HL-60/S4 treated with retinoic acid at 250 ng/mL for 4 days and 3 days (cell line): ENCODE data around the gene COL23A1.

Experiments used
- in situ Hi-C: fragments of 300-500 bp; cut with MboI; formaldehyde crosslinking; loops from 2 replicates; pipeline ENCODE4 v1.7.0; 2022; ENCODE audit warnings: low sequenced_read_pairs

COL23A1 gene

DNA sequence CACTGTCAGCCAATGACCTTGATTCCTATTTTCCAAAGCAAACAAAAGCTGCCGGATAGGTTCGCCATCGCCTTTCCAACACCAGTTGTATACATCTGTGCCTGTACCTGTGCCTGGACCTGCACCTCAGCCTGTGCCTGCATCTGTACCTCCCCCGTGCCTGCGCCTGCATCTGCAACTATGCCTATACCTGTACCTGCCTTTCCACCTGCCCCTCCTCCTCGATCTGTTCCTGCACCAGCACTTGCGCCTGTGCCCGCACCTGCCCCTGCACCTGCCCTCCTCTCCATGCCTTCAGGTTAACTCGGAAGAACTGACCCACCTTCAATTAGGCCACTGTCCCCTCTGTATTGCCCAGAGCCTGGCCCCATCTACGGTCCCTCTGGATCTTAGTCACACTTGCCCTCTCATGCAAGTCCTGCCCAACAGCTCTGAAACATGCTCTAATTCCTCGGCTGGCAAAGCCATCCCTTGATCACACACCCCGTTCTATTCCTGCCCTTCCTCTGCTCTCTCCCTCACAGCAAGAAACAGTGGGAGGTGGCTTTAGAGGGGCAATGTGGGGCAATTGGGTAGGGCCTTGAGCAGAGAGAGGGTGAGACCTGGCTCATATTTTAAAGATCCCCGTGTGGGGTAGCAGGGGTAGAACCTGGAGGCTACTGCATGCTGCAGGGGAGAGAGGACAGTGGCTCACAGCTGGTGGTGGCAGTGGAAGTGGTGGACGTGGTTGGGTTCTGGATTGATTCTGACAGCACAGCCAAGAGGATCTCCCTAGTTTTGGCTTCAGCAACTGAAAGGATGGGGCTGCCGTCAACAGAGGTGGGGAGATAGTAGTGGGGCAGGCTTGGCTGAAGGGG is 298.0 kb downstream of the COL23A1 start:
- in situ Hi-C loops: no loop called here

DNA sequence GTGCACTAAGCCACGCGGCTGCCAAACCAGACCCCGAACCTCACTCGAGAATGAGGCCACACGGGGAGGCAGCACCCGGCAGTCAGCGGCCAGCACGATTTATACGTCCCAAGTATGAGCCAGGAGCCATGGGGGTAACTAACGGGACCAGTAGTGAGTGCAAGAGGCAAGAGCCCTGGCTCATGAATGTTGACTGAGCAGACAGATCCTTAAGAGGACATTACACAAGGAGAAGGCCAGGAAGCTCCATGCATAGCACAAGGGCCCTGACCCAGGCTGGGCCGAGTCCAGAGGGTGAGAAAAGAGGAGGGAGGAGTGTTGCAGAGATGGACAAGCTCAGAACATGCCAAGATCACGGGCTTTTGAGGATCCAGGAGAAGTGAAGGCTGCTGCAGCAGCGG is 299.0 kb downstream of the COL23A1 start:
- in situ Hi-C loops: no loop called here

DNA sequence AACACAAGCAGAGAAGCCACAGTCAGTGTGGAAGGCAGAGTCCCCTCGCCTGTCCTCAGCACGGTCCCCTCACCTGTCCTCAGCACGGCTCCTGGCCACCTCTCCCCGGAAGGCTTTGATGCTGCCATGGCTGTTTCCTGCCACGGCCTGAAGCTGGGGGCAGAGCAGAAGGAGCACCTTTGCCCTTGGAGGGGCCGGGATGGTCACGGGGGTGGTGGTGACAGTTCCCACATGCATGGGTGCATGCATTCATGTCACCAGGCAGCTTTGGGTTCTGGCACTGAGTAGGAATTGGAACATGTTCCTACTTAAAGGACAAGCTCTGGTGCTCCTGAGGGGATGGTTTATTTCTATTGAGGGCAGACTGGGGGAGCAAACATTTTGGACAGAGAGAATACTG is 299.8 kb downstream of the COL23A1 start:
- in situ Hi-C loops: no loop called here

DNA sequence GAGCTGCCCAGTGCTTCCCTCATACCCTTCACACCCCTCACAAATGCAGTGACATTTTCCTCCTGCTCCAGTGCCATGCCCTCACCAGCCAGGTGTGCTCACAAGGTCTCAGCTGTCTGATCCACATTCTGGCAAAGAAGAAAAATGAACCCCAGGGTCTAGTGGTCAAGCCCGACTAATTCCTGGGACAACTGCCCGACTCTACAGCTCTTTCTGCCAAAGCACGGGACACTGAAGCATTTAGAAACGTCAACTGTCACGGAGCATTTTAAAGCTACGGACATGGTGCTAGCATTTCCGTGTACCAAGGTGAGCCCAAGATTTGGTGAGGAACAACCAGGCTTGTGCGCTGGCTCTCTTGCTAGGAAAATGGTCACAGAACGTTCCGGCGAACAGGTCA is 300.8 kb downstream of the COL23A1 start:
- in situ Hi-C loops: loop anchor here (10.0 kb wide), 1 partner anchor 305 kb away; the partner anchor contains the start of gene COL23A1

DNA sequence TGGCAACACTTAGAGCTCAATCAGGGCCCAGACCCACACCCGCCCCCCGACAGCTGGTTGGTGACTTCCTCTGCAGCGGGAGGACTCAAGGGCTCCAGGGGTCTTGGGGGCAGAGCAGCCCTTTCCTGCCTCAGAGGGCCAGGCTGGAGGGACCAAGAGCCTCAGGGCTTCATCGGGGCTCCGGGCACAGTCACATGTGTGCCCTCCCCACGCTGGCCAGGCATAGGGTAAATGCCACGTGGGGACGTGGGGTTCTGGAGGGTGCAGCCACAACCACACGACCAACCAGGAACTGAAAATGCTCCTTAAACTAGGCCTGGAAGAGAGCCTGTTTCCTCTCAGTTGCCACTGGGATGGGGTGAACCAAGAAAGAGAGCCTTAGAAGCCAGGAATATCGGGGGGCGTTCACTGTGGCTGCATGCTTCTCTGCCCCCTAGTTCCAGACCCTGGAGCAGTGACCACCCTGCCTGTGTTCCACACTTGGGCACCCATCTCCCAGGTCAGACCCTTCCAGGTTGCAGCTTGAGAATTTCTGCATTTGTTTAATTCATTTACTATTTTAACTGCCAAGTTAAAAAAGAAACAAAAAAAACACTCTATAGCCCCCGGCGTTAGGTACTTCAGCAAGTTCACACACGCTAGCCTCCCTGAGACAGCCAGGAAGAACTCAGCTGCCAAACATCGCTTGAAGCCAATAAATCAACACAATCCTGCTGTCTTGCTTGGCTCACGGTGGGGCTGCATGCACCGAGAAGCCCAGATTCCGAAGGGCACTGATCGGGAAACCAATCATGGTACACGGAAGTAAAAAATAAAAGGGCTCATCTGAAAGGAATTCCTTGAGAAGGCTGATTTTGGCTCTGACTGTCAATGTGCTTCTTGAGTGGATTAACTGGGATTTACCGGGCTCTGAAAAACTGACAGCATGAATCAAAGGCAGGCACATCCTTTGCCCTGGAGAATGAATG is 301.5 kb downstream of the COL23A1 start:
- in situ Hi-C loops: loop anchor here (10.0 kb wide), 1 partner anchor 306 kb away; the partner anchor contains the start of gene COL23A1

DNA sequence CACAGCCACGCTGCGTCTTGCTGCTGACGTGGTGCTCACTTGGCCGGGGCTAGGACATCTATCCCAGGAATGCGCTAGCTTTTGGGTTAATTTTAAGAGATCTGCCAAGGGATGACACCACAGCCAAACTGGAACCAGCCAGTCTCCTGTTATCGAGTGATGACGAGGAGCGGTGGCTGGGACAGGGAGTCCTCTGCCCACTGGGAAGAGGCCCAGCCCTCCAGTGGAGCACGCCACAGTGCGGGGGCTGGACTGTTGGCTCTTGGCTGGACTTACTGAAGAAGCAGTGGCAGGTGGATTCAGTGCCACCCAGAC is 302.4 kb downstream of the COL23A1 start:
- in situ Hi-C loops: loop anchor here (10.0 kb wide), 1 partner anchor 307 kb away; the partner anchor contains the start of gene COL23A1

DNA sequence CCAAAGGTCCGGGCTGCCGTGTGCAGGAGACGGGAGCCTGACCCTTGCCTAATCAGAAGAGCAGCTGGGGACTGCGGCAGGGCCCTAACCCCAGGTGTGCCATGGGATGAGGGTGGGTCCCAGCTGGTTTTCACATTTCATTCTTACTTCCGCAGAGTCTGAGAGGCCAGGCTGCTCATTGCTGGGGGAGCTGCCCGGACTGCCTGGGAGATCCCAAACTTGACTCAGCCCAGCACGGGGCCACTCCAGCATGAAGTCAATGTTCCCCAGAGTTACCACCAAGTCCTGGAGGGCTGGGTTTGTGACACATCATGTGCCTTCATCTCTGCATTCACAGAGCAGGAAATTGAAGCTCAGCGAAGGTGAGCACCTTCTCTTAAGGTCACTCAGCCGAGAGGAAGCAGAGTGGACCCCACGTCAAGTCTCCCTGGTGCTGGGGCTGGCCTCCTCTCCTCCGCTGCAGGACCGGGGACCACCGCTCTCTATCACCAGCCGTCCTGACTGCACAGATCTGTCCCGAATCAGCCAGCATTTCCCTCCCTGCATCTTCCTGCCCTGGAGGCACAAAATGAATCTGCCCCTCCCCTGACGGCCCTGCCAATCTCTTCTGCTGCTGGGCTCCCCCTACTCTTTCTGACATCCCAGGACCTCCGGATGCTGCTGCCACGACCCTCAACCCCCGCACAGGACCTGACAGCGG is 303.0 kb downstream of the COL23A1 start:
- in situ Hi-C loops: loop anchor here (10.0 kb wide), 1 partner anchor 308 kb away; the partner anchor contains the start of gene COL23A1

DNA sequence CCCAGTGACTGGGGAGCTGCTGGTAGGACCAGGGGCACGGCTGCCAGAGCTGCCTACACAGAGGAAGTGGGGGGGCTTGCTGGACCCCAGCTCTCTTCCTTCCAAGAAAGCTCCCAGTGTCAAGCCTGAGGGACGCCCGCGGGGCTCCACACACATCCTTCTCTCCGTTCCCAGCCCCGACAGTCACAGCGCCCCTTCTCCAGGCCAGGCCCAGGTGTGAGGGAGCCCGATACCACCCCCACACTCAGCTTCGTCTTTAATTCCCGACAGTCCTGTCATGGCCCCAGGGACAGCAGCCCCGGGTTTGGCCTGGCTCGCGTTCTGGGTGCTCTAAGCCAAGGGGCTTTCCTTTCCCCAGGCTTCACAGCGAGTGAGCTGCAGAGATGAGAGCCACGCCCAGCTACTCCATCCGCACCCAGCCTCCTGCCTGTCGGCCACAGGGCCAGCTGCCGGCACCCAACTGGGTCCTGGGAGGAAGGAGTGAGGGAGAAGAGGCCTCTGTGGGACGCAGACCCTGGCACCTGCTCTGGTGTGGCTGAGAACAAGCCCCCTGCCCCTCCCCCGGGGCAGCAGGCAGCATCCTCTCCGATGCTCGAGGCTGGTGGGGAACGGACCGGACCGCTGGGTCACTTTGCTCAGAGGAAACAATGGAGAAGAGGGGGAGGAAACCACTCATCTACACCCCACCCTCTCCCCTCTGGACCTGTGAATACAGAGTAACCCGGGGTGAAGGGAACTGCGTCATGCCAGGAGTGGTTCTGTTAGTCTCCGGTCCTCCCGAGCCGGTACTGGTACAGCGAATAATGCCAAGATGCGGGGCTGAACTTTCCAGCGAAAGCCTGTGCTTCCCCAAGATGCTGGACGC is 303.7 kb downstream of the COL23A1 start:
- in situ Hi-C loops: loop anchor here (10.0 kb wide), 1 partner anchor 308 kb away; the partner anchor contains the start of gene COL23A1

DNA sequence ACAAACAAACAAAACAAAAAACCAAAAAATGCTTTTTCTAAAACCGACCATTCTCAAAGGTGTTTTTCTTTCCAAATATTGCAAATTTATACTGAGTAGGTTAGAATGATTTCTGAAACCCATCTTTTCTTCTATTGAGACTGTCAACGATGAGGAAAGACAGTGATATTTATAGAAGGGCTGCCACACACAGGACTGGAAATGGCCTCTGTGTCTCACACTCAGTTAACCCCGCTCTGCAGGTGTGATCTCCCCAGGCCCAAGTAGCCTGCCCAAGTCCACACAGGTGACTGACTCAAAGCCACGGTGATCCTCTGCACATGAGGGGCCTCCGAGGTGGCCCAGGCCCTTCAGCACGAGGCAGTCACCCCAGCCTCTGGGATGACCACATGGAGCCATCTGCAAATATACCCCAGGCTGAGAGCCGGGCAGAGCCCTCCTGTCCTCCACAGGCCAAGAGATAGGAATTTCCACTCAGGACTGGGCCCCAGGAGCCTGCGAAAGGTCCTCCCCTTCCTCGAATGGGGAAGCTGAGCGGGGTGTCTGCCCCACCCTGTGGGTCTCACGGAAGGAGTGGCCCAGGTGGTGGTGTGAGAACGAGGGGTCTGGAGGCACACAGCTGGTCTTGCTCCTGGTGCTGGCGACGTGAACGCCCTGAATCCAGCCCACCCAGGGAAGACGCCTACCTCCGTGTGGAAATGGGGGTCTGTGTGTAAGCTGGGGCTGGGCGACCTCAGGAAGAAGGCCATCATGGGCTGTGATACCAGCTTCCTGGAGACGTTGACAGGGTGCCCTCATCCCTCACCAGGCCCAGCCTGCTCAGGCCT is 304.6 kb downstream of the COL23A1 start:
- in situ Hi-C loops: loop anchor here (10.0 kb wide), 1 partner anchor 309 kb away; the partner anchor contains the start of gene COL23A1

DNA sequence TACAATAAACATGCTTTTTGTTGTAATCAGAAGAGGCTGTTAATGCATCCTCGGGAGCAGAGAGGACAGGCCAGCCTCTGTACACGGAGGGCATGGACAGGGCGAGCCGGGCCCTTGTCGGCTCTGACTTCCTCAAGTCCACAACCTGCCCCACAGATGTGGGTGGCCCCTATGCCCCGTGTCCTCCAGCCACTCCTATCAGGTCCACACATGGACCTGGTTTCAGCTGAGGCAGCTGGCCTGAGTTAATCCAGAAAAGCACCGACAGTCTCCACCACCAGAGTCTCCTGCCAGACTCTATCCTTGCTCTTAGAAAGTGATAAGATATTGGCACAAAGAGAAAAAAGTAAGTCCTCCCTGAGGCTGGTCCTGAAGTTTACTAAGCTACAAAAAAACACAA is 305.2 kb downstream of the COL23A1 start:
- in situ Hi-C loops: loop anchor here (10.0 kb wide), 1 partner anchor 310 kb away; the partner anchor contains the start of gene COL23A1

DNA sequence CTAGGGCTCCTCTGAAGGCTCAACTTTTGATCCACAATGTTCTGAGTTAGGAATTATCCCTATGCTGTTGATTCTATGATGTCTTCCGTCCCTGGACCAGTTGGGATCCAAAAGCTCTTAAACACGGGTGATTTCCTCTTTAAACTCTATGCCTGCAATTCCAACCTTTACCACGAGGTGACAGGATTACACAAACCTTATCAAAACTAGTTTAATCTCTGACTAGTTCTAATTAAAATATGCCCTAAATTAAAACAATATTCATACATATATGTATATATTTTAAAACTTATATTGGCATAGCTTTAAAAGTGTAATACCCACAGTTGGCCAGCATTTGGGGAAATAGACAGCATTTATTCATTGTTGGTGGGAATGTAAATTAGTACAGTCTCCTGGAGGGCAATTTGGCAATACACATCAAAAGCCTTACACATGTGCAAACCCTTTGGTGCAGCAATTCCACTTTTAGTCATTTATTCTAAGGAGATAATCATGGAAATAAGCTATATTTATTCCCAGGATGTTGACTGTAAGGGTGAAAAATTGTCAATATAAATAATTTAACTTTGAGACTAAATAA is 306.0 kb downstream of the COL23A1 start:
- in situ Hi-C loops: loop anchor here (10.0 kb wide), 1 partner anchor 311 kb away; the partner anchor contains the start of gene COL23A1

DNA sequence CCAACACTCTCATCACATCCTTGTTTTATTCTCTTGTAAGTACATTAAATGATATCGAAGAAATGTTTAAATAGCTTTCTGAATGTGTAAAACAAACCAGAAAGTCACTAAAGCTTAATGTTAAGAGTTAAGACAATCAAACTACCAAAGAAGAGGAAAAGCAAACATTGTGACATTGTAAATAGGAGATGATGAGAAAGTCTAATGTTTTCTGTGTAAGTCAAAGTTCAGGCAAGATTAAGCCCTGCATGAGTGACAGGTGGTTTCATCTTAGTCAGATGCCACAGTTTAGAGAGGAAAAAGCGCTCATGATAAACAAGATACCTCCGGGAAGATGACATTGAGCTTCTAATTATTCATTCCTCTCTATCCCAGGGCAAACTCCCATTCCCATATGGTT is 306.7 kb downstream of the COL23A1 start:
- in situ Hi-C loops: loop anchor here (10.0 kb wide), 1 partner anchor 311 kb away; the partner anchor contains the start of gene COL23A1

DNA sequence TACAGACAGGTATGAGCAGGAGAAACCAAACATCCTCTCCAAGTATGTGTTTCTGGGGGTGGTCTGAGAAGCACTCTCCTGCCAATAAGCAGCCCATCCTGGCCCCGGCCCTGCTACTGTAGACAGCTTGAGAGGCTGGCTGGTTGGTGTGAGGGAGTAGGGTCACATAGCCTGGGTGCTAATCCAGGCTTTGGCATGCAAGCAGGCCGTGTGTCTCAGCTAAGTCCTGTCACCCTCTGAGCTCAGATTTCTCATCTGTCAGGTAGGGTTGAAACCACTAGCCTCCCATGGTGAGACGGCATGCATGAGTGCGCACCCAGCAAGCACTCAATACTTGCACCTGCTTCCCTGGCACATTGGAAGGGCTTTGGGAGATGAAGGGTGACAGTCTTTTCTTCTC is 307.8 kb downstream of the COL23A1 start:
- in situ Hi-C loops: loop anchor here (10.0 kb wide), 1 partner anchor 312 kb away; the partner anchor contains the start of gene COL23A1

DNA sequence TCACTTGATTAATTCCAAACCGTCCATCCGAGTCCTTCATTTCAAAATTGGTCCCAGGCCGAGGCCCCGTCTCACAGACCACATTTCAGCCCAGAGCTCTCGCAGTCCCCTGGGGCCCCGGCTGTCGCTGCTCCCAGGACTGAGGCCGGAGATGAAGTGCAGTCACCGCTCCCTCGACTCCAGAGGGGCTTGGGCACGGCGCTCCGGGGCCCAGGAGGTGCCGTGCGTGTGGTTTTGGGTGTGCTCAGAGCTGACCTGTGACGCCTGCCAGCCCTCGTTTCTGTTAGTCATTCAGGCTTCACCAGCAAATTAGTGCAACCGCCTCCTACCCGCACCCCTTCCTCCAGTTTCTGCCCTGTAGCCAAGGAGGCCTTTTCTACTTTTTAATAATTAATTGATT is 308.9 kb downstream of the COL23A1 start:
- in situ Hi-C loops: loop anchor here (10.0 kb wide), 1 partner anchor 313 kb away; the partner anchor contains the start of gene COL23A1

DNA sequence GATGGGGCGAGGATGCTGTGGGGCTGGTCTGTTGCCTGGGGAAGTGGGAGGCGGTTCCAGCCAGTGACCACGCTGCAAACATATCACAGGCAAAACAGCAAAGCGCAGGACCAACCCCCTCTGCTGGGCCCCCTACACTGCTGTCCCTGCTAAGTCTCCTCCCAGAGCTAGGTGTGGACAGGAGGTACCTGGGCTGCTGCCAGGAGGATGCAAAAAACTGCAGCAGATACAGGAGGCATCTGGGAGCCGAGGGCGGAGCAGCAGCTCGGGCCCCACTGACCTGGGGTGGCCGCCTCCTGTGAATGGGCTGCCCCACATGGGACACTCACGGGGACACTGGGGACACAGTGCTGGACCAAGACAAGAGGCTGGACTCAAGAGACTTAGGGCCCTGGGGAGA is 309.6 kb downstream of the COL23A1 start:
- in situ Hi-C loops: loop anchor here (10.0 kb wide), 1 partner anchor 314 kb away; the partner anchor contains the start of gene COL23A1

DNA sequence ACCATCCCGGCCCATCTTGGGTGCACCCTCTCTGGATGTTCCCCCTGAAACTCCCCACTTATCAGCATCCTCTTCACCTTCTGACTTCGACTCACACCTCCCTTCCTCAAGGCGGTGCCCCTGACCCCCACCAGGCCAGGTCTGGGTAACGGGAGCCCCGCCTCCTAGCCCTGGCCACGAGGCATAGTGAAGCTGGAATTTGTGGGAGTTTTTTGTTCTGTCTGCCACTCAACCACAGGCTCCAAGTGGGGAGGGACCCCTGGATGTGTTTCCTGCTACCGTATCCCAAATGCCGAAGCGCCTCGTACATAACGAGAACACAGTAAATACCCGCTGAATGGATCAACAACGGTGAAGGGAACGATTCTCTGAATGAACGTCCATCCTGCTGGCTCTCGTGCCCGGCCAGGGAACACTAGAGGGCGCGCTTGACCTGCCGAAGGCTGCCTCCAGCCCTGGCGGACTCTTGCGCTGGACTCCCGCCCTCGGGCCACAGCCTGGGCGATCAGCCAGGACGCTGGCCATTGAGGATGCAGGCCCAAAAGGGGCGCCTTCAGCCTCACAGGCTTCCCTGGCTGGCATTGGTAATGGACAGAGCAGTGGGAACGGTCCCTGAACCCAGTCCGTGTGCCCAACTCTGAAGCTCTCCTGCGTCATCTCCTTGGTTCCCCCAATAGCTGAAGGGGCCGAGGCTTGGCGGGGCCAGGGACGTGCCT is 310.3 kb downstream of the COL23A1 start:
- in situ Hi-C loops: loop anchor here (10.0 kb wide), 1 partner anchor 315 kb away; the partner anchor contains the start of gene COL23A1

DNA sequence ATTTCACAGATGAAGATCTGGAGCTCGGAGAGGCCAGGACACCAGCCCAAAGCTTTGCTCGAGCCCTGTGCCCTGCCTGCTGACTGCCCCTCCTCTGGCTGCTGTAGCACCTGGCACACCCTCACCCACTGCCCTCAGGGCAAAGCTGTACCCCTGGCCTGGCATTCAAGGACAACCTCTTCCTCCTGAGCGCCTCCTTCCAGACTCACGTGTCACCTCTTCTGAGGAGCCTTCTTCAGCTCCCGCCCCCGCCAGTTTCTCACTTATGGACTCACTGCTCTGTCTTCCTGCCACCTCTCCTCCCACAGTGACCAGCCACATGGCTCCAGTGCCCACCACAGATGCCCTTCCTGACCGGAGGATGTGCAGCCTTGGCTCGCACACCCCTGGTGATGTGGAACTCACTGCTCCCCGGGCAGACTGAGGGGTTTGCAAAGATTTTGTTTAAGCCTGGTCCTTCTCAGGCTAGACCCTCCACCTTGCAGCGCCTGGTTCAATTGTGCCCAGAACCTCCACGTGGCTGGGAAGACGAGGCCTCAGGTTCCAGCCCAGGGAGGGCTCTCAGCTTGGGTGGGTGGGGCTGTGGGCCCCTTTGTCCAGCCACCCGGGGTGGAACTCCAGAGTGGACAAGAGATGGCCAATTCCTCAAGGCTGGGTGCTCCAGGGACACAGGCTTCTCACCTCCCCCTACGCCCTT is 311.0 kb downstream of the COL23A1 start:
- in situ Hi-C loops: no loop called here
